ENCODE measurements around the gene HRH3.

DNA sequence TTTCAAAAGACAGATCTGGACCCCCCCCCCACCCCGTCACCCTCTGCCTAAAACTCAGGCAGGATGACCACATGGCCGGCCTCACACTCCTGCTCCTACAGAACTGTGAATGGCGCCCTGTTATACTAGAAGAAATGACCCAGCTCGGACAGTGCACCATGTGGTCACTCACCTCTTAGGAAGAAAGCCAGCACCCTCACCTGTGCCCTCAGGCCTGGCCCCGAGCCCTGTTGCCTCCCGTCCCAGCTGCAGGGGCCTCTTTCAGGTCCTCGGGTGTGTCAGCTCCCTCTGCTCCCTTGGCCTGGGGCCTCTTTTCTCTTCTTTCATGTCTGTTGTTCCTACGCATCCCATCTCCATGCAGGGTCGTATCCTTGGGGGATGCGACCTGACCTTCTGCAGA, 42.0 kb upstream of the HRH3 start:
- TF ChIP-seq, protein P1, sequence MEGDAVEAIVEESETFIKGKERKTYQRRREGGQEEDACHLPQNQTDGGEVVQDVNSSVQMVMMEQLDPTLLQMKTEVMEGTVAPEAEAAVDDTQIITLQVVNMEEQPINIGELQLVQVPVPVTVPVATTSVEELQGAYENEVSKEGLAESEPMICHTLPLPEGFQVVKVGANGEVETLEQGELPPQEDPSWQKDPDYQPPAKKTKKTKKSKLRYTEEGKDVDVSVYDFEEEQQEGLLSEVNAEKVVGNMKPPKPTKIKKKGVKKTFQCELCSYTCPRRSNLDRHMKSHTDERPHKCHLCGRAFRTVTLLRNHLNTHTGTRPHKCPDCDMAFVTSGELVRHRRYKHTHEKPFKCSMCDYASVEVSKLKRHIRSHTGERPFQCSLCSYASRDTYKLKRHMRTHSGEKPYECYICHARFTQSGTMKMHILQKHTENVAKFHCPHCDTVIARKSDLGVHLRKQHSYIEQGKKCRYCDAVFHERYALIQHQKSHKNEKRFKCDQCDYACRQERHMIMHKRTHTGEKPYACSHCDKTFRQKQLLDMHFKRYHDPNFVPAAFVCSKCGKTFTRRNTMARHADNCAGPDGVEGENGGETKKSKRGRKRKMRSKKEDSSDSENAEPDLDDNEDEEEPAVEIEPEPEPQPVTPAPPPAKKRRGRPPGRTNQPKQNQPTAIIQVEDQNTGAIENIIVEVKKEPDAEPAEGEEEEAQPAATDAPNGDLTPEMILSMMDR (IDR thresholded peaks at IDR 0.05), result no peak
- no peak for TF ChIP-seq POLR2A (IDR thresholded peaks at IDR 0.05)

Data from ovary (tissue), 3 donors.